NCI-H2081 (cell line): ENCODE results near the gene FCER1G.
A peak's percentile ranks its signal among the peaks of the same experiment; 100 is the strongest.

Source experiments
- DNase-seq, 2 experiments: peaks; one replicate each; lab custom pipeline; 2025; lab: John Stamatoyannopoulos, UW

Gene FCER1G

DNA sequence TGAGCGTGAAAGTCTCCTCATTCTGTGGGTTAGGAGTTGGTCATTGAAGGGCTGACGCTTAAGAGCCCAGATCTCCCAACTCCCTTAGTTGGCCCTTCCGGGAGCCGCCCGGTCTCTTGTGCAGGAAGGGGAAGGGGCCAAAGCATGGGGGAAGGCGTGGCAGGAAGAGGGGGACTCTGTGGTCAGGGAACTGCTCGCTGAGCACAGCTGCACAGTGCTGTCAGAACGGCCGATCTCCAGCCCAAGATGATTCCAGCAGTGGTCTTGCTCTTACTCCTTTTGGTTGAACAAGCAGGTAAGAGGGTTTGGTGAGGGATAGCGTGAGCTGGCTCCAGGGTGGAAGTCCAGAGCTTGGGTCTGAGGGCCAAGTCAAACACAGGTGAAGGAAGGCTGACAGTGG lies at the start of gene FCER1G:
TSS of gene FCER1G (plus strand) at position 220 of the 400 bp plus-strand sequence. CDS start at position 247, 27 bp downstream.
- DNase-seq = no peak

DNA sequence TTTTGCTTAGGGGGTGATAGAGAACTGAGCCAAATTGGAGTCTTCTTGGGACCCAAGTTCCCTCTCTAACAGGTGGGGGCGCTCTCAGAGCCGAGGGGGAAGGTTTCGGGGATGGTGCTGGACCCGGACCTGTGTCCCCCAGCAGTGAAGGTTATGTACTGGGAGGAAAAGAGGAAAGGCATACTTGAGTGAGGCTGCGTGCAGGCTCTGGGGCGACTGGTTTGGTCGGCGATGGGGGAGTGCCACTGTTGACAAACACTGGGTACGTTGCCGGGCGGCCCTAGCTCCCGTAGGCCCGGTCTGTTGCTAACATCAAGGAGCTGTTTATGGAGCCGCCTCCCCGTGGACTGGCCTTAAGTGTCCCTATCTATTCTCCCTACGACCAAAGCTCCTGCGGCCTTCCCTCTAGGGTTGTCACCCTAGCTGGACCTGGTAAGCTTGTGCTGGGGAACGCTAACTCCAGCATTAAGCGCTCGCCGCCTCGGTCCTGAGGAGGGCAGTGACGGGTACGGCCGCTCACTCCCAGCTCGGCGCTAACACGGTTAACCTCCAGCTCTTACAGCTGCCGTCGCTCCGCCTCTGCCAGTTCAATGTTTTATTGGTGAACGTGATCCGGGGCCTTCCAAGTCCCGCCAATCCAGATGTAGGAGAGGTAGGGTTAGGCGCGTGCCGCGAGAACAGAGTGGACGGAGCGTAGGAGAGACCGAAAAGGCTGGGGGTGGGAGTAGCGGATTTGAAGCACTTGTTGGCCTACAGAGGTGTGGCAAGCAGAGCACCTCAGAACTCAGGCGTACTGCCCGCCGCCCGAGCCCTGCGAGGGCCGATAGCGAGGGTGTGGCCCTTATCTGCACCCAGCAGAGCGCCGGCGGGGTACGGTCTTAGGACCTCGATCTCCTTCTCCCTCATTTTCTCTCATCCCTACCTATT lies 49.1 kb upstream of the FCER1G start, which contains the start of gene PPOX:
TSS of gene PPOX (plus strand) at position 685 of the 927 bp plus-strand sequence. CDS start 422 bp downstream, outside the sequence.
- peak; percentile 98 to 99 for DNase-seq

DNA sequence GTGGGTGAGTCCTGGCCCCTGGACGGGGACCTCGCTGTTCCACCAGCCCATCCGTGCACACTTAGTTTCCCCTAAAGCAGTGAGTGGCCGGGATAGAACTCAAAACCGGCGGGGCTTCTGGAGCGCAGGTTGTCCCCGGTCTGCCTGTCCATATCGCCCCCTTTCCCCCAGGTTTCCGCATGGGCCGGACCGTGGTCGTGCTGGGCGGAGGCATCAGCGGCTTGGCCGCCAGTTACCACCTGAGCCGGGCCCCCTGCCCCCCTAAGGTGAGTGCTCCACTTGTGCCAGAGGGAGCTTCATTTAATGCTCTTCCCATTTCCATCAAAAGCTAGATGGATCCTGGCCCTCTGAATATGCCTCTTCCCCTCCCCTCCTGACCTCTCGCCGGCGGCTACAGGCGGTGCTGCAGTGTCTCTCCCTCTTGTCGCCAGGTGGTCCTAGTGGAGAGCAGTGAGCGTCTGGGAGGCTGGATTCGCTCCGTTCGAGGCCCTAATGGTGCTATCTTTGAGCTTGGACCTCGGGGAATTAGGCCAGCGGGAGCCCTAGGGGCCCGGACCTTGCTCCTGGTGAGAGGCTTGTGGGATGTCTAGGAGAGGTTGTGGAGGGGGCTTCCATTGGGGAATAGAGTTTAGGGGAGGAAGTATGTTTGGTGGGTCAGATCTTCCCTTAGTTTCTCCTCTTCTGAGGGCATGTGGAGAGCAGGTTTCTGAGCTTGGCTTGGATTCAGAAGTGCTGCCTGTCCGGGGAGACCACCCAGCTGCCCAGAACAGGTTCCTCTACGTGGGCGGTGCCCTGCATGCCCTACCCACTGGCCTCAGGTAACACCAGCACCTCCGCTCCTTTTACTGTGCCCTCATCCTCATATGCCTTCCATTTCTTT lies 48.2 kb upstream of the FCER1G start:
- DNase-seq = peak in 1 of 2 experiments; percentile 24

DNA sequence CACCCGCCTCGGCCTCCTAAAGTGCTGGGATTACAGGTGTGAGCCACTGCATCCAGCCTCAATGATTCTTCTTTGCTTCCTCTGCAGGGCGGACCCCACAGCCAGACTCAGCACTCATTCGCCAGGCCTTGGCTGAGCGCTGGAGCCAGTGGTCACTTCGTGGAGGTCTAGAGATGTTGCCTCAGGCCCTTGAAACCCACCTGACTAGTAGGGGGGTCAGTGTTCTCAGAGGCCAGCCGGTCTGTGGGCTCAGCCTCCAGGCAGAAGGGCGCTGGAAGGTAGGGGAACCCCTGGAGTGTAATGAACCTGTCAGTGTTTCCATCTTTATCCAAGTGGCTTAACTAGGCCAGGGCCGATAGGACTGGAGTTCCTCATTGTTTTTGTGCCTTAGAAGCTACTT lies 46.2 kb upstream of the FCER1G start:
- DNase-seq = no peak

DNA sequence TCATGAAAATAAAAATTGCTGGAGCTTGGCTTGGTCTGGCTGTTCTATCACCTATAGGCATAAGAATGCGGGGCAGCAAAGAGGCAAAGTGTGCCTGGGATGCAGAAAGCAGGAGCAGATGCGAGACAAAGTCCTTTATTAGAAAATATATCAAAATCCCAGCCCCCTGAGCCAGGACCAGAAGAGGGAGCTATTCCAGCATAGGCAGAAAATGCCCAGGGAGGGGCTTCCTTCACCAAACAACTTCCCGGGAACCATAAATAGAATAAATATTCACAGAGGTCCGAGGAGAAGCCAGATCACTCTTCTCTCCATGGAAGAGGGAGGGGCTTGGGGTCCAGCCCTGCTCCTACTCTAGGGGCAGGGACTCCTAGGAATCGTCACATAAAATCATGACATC lies 43.9 kb upstream of the FCER1G start:
- DNase-seq = no peak

DNA sequence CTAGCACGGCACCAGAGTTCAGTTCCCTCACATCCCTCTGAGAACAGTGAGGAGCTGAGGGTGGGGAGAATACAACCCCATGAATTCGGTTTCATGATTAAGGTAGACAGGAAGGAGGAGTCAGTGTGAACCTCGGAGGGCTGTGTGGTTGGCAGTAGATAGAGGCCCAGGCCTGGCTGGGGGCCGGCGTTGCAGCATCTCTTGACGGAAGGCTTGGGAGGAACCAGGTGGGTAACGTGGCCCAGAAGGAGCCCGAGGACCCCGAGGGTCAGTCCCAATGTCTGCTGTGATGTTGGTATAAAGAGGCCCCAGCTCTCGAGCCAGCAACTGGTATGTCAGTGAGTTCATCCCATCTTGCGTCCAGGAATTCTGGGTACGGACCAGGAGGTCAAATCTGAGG lies 43.4 kb upstream of the FCER1G start:
- no peak for DNase-seq

DNA sequence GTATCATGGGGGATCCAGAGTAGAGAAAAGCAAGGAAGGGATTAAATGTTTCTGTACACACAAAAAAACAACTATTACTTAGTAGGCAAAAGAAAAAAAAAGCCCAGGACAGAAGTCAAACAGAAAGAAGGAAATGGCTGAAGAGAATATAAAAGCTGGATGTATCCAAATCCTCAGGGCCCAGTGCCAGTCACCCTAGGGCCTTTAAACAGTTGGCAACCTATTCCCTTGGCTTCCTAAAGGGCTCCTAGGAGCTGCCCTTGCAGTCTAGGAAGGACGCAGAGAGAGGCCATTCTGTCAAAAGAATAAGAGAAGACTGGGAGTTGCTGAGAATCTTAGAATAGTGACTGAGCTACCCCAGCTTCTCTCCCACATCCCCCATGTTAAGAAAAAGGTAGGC lies 42.7 kb upstream of the FCER1G start:
- no peak for DNase-seq

DNA sequence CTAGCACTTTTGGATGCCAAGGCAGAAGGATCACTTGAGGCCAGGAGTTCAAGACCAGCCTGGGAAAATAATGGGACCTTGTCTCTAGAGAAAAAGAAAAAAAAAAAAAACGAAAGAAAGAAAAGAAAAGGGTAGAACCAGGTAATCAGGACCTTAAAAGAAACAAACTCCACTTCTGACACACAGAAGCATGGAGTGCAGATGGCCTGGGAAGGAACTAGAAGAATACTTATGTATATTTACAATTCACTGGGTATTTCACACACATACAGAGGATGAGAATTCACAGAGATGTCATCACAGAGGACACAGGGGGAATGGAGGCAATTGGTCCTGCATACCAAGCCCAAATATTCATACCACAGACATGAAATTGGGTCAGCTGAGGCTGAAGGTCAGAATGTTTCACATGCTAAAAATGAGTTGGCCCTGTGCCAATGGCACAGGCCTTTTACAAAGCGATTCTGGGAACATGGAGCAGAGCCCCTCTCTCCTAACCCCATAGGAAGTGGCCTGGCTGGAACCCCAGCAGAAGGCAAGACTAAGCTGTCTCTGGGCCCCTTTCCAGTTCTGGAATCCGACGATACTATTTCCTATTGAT lies 42.2 kb upstream of the FCER1G start:
- no peak for DNase-seq

DNA sequence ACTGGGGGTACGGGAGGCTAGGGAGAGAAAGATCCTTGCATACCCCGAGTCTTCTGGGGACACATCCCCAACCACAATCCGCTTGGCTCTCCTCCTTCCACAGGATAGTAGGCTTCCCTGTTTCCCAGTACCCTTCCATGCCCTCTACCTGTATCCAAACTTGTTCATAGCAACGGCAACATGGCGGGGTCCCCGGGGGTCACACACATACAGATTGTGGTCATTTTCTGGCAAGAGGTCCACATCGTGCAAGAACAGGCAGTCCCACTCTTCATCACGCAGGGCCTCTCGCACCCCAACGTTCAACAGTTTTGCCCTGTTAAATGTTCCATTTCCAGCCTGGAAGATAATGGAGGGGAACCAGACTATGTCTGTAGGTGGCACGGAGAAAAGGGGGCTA lies 41.4 kb upstream of the FCER1G start:
- DNase-seq = no peak

DNA sequence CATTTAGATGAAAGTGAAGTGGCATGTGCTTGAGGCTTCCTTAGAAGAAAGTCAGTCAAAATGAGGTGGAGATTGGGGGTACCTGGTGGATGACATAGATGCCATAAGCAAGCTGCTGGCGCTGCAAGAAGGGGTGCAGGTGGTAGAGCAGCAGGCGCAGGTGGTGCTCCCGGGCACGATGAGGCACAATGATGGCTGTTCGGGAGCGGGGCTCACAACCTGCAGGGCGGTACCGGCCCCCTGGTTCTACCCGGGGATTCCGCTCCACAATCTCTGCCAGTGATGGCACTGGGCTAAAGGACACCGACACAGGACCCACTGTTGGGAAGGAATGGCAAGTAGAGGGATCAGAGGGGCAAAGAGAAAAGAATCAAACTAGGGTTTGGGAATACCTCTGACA lies 40.2 kb upstream of the FCER1G start:
- no peak for DNase-seq

DNA sequence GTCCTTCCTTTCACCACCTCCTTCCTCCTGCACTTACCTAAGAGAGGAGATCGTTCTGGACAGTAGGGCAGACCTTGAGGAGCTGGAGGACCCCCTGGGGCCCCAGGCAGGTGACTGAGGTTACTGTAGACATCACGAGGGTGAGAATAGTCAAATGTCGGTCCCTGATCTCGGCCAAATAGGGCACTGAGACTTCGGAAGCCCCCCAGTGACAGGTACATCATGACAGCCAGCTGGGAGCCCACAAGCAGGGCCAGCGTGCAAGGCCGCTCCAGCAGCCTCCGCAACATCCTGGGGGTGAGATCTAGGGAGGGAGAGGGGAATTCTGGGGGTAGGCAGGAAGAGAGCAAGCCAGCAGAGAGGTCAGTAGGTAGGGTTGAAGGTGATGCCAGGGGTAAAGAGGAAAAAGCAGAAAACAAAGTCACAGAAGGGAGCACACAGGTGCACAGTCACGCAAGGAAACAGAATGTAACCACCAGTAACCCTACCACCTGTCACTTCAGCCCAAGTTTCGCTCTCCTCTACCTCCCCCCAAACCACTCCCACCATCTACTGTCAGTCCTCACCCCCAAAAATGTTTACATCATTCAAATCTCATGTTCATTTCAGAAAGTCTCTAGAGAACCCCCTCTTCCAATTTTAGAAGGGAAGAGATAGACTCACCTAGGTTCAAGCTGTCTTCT lies 39.2 kb upstream of the FCER1G start:
- no peak for DNase-seq

DNA sequence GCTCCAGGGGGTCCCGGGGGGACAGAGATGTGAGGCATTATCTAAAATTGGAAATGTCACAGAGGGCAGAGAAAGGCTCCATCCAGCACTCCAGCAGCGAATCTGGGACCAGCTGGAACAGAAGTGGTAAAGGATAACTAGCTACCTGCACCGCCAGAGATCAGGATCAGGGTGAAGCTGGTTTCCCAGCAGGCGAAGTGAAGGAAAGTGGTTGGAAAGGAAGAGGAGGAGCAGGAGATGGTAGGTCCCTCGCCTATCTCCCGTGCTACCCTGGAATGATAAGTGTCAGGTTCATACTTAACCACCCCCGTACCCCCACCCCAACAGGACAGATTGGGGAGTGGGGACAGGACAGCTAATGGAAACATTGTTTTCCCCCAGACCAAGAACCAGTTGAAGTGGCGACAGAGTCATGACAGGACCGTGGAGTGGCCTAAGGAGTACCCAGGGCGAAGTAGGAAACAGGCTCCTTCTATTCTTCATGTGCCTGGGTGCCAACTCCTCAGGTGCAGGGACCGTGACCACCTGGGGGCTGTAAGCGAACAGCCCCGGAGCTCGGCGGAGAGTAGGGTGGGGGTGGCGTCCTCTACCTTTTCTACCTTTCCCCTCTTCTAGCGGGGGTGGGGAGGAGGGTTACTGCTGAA lies 38.5 kb upstream of the FCER1G start:
- no peak for DNase-seq

DNA sequence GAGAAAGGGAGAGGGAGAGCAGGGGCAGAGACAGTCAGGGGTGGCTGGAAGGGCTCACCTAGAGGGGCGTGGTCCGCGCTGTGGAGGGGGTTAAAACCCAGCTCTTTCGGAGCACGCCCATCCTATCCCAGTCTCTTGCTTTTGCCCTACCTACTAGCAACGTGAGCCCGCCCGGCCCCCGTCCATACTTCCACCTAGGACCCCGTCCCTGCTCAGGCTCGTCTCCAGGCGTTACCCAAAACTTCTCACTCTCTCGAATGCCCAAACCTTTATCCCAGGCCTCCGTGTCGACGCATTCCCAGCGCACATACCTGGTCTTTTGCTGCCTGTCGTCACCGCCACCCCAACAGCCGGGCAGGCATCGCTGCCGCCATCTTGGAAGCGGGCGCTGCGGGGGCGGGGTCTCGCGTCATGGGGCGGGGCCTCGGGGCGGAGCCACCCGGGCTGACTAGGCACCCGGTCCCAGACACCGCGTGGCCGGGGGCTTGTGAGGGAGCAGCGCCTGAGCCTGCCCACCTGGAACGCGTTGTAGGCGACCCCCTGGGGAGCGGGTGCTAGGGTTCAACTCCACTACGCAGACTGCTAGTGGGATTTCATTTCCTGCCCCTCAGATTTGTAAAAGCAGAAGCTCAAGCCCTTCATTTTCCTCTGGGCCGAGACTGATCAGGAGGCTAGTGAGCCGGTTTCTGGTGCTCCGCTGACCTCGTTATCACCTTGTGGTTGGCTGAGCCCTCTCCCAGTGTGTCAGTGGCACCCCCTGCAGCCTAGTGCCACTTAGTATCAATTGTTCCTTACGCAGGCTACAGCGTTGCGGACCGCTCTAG lies 37.8 kb upstream of the FCER1G start, which contains the start of gene B4GALT3:
TSS of gene B4GALT3 (minus strand) at position 396 of the 824 bp plus-strand sequence. CDS start 1,447 bp downstream, outside the sequence.
- peak; percentile 91 for DNase-seq

DNA sequence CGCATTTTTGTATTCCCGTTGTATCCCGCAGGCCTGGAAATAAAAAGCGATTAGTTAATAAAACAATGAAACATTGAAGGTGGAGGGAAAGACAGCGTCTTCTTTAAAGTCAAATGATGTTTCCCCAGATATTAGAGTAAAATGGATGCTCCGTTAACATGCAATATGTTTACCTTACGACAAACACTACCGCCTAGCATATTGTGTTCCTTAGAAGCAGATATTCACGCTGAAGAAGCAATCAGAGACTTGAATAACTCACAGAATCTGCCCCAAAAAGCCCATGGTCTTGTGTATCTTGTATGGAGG lies 37.2 kb upstream of the FCER1G start:
- no peak for DNase-seq

DNA sequence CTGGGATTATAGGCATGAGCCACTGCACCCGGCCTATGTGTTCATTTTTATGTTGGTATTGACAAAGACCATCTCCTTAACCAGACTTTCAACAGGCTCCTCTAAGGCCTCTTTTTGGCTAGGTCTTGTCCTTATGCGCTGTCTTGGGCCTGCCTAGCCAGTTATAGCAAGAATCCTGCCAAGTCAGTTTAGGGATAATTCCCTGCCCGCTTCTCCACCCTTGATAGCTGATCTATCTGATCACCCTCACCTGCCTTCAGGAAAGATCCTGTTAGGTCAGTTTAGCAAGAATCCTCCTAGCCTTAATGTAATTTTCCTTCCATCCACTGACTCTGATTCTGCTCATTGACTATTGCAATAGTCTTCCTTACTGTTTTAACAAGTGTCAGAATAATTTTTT lies 35.4 kb upstream of the FCER1G start:
- no peak for DNase-seq

DNA sequence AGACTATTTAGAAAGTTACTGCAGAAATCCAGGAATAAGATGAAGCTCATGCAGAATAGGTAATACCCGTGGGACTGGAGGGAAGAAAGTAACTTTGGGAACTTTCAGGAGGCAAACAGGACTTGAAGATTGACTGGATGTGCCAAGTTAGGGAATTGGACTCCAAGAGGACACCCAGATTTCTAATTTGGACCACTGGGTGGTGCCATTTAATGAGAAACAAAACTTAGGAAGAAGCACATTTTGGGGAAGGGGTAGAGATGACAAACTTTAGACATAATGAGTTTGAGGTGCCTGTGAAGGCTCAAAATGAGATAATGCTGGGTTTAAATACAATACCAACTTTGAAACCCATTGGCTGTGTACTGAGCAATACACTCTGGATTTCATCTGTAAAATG lies 34.5 kb upstream of the FCER1G start:
- no peak for DNase-seq

DNA sequence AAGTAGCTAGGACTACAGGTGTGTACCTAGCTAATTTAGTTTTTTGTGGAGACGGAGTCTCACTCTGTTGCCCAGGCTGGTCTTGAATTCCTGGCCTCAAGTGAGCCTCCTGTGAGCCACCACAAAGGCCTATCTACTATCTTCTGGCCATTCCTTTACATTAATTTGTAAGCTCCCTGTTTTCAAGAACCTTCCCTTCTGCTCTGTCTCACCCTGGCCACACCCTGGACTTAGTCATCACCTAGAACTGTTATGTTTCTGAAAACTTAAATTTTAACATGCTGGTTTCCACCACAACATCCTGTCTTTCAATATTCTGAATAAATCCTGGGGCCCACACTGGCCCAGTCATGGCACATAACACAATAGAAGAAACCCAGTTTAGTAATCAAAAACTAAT lies 32.9 kb upstream of the FCER1G start:
- DNase-seq = no peak

DNA sequence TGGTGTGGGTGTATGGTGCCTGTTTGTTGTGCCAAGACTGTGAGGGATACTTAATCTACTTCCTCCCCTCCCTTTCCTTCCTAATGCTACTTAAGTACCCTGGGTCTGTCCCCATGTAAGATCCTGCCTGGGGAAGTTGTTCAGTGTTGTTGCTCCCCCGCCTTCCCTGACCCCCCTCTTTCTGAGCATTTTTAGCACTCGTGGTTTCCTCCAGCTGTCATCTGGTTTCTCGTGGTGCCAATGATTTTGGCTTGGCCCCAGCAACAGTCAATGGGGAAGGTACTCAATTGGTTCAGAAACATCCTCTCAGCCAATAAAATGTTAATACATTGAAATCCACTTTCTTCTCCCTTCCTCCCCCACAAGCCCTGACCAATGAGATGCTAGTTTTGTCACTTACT lies 29.8 kb upstream of the FCER1G start:
- peak; percentile 48 to 68 for DNase-seq

DNA sequence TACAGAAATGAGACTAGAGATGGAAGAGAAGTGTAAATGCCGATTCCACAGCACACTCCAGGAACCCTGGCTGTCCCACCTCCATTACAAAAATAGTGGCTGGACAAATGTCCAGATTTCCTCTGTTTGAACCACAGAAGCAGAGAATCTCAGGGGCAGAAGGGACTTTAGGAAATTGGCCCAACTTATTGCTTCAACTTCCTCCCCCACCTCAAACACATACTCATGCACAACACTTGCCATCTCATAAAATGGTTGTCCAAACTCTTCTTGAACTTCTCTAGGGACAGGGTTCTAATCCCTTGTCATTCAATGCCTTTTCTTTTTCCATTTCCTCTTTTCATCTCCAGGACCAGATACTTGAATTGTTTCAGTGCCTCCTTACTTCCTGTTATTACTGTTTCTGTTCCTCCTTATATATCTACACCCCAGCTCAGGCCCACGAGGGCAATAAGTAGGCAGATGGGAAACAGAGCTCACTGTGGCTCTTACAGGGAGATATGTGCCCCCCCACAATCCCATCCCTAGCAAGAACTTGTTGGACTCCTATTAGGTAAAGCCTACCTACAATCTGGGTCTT lies 29.3 kb upstream of the FCER1G start:
- no peak for DNase-seq

DNA sequence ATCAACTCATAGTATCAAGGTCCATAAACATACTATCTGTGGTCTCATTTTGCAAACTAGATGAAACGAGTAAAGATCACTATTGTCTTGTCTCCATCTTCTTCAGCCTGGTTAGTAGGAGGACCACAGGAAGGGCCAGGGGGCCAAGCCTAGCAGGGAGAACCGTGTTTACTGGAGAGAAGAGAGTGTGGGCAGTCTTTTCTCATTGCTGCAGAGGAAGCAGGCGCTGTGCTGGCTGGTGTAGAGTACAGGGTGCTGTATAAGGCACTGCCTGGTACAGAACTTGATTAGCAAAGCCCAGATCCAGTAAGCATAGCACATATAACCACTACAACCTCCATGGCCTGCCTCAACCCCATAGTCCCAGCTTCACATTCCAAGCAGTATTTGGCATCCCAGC lies 27.8 kb upstream of the FCER1G start:
- no peak for DNase-seq
